ENCODE results near the gene HS1BP3.

Gene HS1BP3

DNA sequence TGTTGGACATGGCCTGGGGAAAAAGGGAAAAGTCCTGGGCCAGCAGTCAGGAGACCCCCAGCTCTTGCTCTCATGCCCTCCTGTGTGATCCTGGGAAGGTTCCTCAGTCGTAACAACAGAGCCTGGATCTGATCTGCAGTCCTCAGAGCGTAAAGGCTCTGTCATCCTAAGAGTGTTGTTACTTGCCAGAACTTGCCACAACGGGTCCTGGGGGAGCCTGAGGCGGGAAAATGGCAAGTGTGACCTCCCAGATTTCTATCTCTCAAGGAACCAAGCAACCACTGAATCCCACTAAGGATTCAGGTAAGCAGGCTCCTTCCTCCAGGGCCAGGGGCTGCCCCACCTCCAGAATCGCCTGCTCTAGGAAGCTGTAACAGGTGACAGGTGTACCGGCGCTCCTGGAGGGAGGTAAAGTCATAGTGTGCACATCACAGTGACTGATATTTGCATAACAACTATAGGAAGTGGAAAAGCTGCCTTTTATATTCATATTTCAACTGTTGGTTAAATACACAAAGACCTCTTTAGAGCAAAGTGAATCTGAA lies 18.4 kb downstream of the HS1BP3 start:
- no peak for DNase-seq (ENCODE audit: low read depth)
- no peak overlapping the region for H3K4me3 ChIP-seq (ENCODE audit: low read depth, low read length)
- TF ChIP-seq, protein P1, sequence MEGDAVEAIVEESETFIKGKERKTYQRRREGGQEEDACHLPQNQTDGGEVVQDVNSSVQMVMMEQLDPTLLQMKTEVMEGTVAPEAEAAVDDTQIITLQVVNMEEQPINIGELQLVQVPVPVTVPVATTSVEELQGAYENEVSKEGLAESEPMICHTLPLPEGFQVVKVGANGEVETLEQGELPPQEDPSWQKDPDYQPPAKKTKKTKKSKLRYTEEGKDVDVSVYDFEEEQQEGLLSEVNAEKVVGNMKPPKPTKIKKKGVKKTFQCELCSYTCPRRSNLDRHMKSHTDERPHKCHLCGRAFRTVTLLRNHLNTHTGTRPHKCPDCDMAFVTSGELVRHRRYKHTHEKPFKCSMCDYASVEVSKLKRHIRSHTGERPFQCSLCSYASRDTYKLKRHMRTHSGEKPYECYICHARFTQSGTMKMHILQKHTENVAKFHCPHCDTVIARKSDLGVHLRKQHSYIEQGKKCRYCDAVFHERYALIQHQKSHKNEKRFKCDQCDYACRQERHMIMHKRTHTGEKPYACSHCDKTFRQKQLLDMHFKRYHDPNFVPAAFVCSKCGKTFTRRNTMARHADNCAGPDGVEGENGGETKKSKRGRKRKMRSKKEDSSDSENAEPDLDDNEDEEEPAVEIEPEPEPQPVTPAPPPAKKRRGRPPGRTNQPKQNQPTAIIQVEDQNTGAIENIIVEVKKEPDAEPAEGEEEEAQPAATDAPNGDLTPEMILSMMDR (conservative IDR thresholded peaks at IDR 0.05; ENCODE audit: low read depth, low read length), result no peak

DNA sequence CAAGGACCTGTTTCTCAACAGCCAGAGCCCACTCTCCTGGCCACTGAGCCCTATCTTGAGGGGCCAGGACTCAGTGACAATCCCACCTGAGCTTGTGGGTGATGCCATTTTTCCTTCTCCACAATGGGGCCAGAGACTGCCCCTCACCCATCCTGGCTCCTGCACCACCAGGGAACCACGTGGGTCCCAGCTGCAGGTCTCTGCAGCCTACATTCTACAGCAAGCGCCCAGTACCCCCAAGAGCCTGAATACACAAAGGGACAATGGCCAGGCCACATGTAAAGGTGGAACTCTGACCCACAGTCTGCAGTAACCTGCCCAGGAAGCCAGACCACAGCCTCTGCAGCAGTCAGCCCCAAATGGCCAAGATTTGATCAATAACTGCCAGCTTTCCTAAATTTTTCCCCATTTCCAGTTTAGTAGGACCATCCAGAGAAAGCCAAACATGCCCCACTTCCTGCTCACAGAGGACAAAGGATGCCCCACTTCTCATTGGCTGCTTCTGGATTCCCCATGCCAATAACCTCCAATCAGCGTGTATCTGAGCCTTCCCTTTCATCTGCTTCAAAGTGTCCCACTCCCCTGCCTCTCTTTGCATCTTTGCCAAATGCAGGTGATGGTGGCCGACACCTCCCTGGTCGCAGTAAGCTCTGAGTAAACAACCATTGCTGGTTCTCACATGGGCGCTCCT lies 19.1 kb downstream of the HS1BP3 start:
- no peak overlapping the region for H3K4me3 ChIP-seq (ENCODE audit: low read depth, low read length)
- TF ChIP-seq, protein P1 (conservative IDR thresholded peaks at IDR 0.05; ENCODE audit: low read depth, low read length), result no peak
- DNase-seq (ENCODE audit: low read depth), result no peak

DNA sequence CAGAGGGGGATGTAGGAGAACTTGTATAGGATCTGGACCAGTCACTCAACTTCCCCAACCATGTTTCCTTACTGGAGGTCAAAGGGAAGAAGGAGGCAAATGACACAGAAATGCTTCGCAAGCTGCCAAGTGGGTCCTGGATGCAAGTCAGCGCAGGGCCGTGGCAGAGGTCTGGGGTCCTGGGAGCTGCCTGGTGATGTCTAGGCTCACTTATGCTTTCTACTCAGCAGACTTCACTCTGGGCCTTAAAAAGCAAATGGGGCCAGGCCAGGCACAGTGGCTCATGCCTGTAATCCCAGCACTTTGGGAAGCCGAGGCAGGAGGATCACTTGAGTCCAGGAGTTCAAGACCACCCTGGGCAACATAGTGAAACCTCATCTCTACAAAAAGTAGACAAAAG lies 19.9 kb downstream of the HS1BP3 start:
- no peak overlapping the region for H3K4me3 ChIP-seq (ENCODE audit: low read depth, low read length)
- DNase-seq (ENCODE audit: low read depth), result no peak
- TF ChIP-seq, protein P1 (conservative IDR thresholded peaks at IDR 0.05; ENCODE audit: low read depth, low read length), result no peak

DNA sequence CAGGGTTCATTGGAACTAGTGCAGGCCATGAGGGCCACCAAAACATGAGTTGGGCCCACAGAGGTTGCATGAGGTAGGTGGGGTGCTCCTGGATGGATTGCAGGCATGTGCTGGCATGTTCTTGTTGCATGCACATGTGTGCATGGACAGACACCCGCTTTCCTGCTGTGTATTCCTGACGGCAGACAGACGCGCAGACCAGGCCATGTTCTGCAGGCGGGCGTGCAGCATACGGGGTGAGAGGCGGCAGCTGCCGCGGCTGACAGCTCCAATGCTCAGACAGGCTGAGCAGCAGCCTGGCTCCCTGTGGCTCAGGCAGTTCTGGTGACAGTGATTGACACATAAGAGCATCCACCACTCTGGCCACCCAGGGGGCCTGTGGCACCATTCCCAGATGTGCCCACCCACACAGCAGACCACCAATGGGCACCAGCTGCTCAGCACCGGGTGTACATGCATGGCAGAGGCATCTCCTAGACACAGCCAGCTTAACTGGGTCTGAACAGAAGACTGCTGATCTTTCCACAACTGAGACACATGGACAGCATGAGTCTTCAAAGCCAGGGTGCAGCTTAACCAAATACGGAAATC lies 21.2 kb downstream of the HS1BP3 start:
- DNase-seq (ENCODE audit: low read depth), result no peak
- no peak overlapping the region for H3K4me3 ChIP-seq (ENCODE audit: low read depth, low read length)
- TF ChIP-seq, protein P1 (conservative IDR thresholded peaks at IDR 0.05; ENCODE audit: low read depth, low read length), result no peak

DNA sequence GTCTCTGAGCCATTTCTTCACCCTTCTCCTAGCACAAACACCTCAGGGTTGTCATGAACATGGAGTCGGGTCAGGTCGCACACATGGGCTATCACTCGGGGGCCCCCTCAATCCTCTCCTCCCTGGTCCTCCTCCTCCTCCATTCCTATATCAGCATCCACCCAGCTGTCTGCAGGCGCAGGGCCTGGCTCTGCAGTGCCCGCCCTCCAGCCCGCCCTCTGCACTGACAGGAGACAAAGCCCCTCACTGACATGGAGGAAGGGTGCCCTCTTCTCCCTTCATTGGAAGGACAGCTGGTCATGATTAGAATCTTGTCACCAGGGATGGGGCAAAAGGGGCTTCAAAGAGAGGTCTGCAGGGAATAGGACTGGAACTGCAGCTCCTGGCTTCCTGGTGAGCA lies 21.7 kb downstream of the HS1BP3 start:
- TF ChIP-seq, protein P1 (conservative IDR thresholded peaks at IDR 0.05; ENCODE audit: low read depth, low read length), result no peak
- DNase-seq (ENCODE audit: low read depth), result no peak
- no peak overlapping the region for H3K4me3 ChIP-seq (ENCODE audit: low read depth, low read length)

DNA sequence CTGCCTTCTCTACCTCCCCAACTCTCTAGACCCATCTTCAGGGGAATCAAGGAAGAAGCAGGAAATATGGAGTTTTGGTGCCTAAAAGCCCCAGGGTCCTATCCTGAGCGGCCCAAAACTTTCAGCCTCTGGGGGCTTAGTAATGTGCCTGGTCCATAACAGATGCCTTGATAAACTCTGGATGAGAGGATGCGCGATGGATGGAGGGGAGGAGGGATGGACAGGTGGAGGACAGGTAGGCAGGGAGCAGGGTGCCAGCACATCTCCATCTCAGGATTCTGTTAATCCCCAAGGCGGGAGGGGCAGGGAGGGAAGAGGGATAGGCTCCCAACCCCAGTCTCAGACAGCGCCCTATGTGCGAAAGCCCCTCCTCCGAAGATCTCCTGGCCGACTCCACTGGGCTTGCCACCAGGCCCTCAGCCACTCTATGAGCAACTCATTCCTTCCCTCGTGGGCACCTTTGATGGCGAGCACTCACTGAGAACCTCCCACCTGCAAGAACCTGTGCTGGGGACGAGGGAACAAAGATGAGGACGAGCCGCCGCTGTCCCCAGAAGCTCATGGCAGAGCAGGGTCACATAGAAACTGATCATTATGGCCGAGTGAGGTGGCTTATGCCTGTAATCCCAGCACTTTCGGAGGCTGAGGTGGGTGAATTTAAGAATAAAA lies 23.1 kb downstream of the HS1BP3 start:
- DNase-seq (ENCODE audit: low read depth), result no peak
- TF ChIP-seq, protein P1 (conservative IDR thresholded peaks at IDR 0.05; ENCODE audit: low read depth, low read length), result no peak
- no peak overlapping the region for H3K4me3 ChIP-seq (ENCODE audit: low read depth, low read length)

All from choroid plexus epithelial cell (primary cell).